Astrocyte of the cerebellum (primary cell): ENCODE results near the gene SLC16A5.

Experiments used
- DNase-seq: peaks from one replicate; pipeline ENCODE4 v3.0.0-alpha.2; 2011; ENCODE audit warnings: low read depth
- H3K4me3 ChIP-seq: 2 replicates; pipeline ENCODE4 v1.5.1; 2011; ENCODE audit warnings: mild to moderate bottlenecking, low read depth, low read length, moderate library complexity
- in situ Hi-C: cut with HindIII; loops from 2 replicates; pipeline ENCODE4 v1.10.0; 2017; ENCODE audit warnings: low sequenced_read_pairs
- TF ChIP-seq, protein P1 (sequence below): IDR thresholded peaks from 2 replicates; pipeline ENCODE4 v1.5.1; 2012; ENCODE audit warnings: low read length, low read depth, moderate library complexity, mild to moderate bottlenecking; ENCODE audit errors: missing control alignments

Gene SLC16A5

GRCh38 chr17:75079023-75079373, 8.8 kb upstream of the SLC16A5 start:
- TF ChIP-seq, protein P1, sequence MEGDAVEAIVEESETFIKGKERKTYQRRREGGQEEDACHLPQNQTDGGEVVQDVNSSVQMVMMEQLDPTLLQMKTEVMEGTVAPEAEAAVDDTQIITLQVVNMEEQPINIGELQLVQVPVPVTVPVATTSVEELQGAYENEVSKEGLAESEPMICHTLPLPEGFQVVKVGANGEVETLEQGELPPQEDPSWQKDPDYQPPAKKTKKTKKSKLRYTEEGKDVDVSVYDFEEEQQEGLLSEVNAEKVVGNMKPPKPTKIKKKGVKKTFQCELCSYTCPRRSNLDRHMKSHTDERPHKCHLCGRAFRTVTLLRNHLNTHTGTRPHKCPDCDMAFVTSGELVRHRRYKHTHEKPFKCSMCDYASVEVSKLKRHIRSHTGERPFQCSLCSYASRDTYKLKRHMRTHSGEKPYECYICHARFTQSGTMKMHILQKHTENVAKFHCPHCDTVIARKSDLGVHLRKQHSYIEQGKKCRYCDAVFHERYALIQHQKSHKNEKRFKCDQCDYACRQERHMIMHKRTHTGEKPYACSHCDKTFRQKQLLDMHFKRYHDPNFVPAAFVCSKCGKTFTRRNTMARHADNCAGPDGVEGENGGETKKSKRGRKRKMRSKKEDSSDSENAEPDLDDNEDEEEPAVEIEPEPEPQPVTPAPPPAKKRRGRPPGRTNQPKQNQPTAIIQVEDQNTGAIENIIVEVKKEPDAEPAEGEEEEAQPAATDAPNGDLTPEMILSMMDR, result no peak
- in situ Hi-C loops, result no loop called here

DNA sequence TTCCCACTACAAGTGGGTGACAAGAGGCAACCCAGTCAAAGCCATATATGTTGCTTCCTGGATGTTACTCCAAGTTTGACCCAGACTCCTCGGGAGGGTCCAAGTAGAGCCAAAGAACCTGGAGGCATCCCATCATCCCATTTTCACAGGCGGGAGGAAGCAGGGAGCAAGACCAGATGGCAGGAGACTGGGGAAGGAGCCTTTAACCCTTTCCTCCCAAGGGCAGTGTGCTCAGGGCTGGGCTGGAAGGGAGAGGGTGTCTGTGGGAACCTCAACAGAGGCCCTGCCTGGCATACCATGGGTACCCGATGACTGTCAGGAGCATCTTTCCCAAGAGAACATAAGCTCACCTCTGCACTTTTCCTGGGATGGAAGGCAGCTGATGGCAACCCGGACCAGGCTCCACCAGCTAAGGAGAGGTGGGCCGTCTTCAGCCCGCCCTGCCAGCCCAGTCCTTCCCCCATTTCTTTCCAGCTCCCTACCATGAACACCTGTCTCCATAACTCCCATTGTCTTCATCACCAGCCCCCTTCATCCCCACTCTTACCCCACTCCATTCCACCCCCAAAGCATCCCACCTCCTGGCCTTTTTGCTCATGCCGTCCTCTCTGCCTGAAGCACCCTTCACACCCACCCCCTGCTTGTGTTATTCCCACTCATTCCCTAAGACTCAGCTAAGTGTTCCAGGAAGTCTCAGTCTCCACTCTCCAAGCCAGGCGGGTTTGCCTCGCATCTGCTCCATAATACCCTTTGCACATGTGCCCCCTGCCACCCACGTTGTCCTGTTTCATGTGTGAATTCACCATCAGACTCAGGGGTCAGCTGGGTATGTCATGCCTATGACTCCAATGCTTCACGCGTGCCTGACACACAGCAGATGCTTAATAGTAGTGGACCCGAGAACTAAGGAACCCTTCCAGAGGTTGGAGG, 5.9 kb upstream of the SLC16A5 start:
- TF ChIP-seq, protein P1, result no peak
- no peak overlapping the region for H3K4me3 ChIP-seq
- in situ Hi-C loops, result no loop called here
- DNase-seq, result no peak

More at GRCh38 chr17:75079023-75079373, 8.8 kb upstream of the SLC16A5 start:
- DNase-seq, result no peak
- no peak overlapping the region for H3K4me3 ChIP-seq

- TF ChIP-seq, protein P1, result no peak
- H3K4me3 ChIP-seq, result no peak overlapping the region
- DNase-seq, result no peak
- in situ Hi-C loops, result no loop called here
These were observed 5.1 kb upstream of the SLC16A5 start for GRCh38 chr17:75082683-75083082.

GRCh38 chr17:75084039-75084660, 3.6 kb upstream of the SLC16A5 start:
- in situ Hi-C loops, result no loop called here
- no peak for DNase-seq
- TF ChIP-seq, protein P1, result no peak
- H3K4me3 ChIP-seq, result no peak overlapping the region

GRCh38 chr17:75086496-75087181, 1.1 kb upstream of the SLC16A5 start:
- no peak overlapping the region for H3K4me3 ChIP-seq
- in situ Hi-C loops, result no loop called here
- TF ChIP-seq, protein P1, result no peak
- DNase-seq, result no peak

- DNase-seq, result no peak
- TF ChIP-seq, protein P1, result no peak
- H3K4me3 ChIP-seq, result peak overlapping the region; percentile 46
- in situ Hi-C loops, result no loop called here
These were observed 584 bp upstream of the SLC16A5 start for GRCh38 chr17:75087182-75087557.
